HG03442 (cell line): Measurements from ENCODE around the gene ATG9A.
"Not testable (repeated sequence)": the region's sequence is repeated elsewhere in the genome, so short reads cannot be mapped to it uniquely, and the experiment has no call there.

ENCODE experiments used
- ATAC-seq: cut with Tn5 transposase; IDR thresholded peaks from one replicate; pipeline ENCODE4 v1.9.1; 2021; ENCODE audit warnings: mild to moderate bottlenecking, moderate library complexity; ENCODE audit not compliant: unreplicated experiment

ATG9A gene, protein sequence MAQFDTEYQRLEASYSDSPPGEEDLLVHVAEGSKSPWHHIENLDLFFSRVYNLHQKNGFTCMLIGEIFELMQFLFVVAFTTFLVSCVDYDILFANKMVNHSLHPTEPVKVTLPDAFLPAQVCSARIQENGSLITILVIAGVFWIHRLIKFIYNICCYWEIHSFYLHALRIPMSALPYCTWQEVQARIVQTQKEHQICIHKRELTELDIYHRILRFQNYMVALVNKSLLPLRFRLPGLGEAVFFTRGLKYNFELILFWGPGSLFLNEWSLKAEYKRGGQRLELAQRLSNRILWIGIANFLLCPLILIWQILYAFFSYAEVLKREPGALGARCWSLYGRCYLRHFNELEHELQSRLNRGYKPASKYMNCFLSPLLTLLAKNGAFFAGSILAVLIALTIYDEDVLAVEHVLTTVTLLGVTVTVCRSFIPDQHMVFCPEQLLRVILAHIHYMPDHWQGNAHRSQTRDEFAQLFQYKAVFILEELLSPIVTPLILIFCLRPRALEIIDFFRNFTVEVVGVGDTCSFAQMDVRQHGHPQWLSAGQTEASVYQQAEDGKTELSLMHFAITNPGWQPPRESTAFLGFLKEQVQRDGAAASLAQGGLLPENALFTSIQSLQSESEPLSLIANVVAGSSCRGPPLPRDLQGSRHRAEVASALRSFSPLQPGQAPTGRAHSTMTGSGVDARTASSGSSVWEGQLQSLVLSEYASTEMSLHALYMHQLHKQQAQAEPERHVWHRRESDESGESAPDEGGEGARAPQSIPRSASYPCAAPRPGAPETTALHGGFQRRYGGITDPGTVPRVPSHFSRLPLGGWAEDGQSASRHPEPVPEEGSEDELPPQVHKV

DNA sequence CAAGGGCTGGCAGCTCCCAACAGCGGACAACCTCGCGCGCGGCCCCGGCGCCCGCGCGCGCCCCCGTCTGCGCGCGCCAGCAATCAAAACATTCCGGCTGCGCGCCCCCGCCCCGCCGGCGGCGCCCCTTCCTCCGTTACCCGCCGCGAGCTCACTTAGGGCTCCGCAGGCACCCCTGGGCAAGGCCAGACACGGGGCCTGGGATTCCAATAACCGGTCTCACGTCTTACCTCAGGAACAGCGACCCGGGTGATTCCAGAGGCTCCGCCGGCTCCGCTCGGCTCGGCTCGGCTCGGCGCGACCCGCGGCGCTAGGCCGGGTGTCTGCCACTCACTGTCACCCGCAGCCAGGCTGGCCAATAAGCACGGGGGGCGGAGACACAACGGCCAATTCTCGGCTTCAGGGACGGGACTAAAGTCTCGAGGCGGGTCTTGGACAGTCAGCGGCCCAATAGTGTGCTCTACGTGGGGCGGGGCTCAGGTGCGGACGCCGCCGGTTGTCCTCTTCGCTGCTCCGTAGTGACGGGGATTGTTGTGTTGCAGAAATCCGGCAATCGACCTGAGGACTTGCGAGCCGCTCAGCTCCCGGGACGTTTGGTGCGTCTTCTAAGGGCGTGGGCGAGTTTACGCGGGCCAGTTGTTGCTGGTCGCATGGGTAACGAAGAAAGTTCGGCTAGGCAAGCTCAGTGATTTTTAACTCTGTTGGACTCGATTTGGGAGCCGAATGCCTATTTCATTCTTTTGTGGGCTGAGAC lies at the start of gene ATG9A, which contains the start of gene ANKZF1:
Gene ATG9A, minus strand, starts transcription at position 332 of the 754 bp plus-strand sequence. CDS start 1,612 bp downstream, outside the sequence.
Gene ANKZF1, plus strand, starts transcription at position 502 of the 754 bp plus-strand sequence. CDS start 452 bp downstream, outside the sequence.
- ATAC-seq = peak; percentile 95

DNA sequence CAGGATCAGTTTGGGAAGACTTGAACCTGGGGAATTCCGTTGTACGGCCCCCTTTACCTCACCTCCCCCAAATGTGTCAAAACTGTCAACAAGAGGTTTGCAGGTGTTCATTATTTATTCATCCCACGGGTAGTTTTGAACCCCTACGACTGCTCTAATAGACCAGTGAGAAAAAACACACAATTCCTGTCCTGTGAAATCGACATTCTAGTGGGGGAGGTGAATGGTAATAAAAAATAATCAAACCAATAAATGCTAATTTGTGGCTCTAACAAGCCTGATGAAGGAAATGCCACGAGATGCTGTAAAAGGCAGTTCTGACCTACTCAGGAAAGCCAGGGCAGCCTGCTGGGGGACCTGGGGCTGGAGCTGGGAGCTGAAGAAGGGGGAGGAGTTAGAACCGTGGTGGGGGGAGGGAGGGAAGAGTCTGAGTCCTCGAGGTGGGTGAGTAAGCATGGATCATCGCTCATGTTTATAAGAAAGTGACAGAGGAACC lies 49.3 kb upstream of the ATG9A start:
- no peak for ATAC-seq

DNA sequence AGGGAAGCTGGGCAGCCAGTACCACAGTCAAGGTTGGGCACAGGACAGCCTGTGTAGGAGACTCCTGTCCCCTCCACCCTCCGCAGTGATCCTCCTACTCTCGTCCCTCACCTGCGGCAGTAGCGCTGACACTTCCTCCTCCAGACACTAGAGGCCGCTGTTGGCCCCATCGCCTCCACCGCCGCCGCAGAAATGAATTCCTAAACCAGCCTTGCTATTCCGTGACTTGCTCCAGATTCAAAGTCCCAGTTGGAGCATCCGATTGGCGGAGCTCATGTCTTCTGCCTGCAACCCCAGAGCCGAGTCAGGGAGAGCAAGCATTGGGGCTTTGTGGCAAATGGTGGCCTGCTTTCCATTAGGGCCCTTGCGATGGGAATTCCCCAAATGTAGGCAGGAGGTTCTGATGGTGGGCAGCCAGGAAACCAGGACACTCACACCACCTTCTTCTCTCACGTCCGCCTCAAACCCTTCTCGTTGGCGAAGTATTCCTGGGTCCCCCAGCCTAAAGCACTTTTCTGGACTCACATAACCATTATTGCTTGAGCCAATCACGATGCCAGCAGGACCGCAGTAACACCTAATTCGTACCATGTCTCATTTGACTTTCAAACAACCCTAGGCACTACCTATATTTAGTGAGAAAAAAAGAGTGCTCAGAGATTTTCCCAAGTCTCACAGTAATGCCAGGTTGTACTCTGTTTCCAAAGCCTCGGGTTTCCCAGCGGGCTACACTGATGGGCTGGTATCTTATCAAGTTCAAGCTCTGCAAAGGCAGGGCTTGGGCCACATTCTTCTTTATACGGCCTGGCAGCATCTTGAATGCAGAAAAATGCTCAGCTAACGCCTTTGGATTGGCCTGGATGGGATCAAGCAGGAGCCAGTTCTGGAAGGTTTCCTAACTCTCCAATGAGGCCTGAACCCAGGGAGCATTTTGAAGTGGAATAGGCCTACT lies 48.5 kb upstream of the ATG9A start:
- peak; percentile 24 for ATAC-seq

DNA sequence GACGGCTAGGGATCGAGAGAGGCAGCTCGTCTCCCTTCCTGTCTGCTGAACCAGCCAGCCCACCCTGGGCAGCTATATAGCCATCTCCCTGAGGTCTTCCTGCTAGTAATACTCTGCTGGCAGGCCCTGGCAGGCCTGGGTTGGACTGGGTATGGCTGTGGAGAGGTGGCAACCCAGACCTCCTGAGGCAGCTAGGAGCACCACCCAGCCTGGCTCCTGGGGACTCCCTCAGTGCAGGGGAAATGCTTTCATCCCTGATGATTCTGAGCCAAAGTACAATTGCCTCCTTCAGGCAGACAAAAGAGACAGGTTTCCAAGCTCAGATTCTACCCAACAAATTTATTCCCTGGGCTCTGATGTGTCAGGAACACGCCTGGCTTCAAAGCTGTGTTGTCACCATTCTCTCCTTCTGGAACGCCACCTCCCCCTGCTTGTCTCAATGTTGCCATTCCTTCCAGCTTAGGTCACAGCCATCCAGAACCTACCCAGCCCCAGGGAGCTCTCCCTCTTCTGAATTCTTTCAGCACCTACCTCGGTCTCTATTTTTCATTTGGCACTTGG lies 45.0 kb upstream of the ATG9A start:
- no peak for ATAC-seq

DNA sequence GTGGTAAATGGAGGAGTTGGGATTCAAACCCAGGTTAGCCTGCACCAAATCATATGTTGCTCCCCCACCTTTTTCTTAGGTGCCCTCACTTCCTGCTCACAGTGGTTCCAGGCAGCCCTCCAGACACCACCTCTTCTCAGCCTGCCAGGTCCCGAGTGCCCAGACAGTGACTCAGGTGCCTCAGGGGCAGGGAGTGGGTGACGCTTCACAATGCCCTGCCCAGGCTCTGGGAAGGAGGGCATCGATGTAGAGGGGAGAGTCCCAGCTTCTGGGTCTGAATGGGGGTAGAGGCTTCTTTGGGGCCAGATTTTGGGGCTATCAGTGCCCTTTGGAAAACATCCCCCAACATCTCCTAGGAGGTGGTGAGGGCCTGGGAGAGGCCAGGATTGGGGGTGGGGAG lies 44.5 kb upstream of the ATG9A start:
- no peak for ATAC-seq

DNA sequence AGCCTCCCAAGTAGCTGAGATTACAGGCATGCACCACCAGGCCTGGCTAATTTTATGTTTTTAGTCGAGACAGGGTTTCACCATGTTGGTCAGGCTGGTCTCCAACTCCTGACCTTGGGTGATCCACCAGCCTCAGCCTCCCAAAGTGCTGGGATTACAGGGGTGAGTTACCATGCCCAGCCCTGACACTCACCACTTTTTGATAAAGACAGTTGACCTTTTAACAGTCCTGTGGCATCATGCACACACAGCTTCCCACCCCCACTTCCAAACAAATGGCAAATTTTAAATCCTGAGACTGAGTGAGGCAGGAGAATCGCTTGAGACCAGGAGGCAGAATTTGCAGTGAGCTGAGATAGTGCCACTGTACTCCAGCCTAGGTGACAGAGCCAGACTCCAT lies 43.6 kb upstream of the ATG9A start:
- ATAC-seq = no peak

DNA sequence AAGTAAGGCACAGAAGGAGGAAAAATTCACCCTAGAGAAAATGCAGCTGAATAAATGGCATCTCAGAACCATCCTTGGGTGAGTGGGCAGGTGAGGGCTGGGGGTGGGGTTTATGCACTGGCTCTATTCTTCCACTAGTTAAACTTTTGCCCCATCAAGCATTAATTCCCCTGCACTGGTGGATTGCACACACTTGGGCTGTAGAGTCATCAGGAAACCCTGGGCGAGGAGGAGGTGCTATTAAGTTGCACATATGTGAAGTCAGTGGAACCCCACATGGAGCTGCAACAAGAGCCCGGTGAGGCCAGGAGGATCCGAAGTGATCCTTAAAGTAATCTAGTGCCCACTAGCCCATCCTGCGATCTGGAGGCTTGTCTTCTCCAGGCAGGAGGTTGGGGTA lies 42.9 kb upstream of the ATG9A start:
- no peak for ATAC-seq

DNA sequence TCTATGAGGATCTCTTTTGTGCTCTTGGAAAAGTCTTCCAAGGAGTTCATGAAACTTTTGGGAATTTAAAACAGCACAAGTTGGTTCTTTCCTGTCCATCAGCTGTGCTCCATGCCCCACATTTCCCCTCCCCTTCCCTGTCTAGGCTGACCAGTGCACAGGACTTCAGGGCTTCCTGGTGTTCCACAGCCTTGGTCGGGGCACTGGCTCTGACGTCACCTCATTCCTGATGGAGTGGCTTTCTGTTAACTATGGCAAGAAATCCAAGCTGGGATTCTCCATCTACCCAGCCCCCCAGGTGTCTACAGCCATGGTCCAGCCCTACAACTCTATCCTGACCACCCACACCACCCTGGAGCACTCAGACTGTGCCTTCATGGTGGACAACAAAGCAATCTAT lies 41.6 kb upstream of the ATG9A start:
- no peak for ATAC-seq

DNA sequence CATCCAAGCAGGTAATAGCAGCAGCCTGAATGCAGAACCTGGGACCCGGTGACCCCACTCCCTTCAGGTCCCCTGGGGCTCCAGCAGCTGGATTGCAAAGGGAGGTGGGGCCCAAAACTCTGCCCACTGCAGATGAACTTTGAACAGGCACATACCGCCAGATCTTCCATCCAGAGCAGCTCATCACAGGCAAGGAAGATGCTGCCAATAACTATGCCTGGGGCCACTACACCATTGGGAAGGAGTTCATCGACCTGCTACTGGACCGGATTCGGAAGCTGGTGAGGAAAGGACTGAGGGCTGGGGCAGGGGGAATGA lies 40.6 kb upstream of the ATG9A start:
- ATAC-seq = no peak

DNA sequence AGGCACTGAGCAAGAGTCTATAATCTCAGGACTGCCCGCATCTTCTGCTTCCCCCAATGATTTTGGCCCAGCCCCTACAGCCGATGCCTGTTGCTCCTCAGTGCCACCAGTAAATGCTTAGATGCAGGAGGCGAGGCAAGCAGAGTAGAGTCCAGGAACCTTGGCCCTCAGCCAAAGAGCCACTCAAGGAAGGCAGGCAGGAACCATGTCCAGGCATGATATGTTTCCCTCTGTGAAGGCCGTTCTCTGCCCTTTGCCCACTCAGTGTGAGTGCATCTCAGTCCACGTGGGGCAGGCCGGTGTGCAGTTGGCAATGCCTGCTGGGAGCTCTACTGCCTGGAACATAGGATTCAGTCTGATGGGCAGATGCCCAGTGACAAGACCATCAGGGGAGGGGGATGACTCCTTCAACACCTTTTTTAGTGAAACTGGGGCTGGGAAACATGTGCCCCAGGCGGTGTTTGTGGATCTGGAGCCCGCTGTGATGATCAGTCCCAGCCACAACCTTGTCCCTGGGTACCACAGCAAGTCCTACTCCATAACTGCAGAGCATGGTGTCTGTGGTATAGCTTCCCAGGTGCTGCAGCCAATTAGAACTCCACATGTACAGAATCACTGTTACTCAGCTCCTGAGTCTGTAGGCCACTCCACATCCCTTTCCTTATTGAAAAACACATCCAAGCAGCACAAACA lies 40.1 kb upstream of the ATG9A start:
- no peak for ATAC-seq

DNA sequence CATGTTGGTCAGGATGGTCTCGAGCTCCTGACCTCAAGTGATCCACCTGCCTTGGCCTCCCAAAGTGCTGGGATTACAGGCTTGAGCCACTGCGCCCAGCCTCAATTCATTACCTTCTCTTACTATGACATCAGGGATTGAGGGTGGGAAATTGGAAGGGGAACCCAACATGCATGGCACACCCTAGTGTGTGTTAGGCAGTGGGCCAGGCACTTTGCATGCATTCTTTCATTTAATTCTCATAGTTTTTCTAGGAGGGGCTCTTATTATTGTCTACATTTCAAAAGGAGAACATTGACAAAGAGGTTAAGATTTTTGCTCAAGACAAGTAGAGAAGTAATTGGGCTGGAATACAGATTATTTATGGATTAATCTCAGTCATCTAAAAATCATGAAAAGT lies 38.9 kb upstream of the ATG9A start:
- ATAC-seq = no peak

DNA sequence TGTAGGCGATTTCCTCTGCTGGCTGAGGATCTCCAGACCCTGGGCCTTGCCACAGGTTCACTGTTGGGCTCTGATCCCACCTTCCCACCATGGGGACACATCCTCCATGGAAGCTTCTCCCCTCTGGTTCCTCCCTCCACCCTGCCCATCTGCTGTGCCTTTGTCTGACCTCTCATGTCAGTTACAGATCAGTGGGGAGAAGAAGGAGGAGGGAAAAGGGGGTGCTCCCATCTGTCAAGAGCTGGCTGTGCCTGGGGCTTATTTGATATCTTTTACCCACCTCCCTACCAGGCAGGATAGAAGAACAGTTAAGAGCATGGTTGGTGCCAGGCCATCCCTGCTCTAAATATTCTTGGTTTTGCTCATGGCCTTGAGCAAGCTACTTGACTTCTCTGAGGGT lies 37.5 kb upstream of the ATG9A start:
- no peak for ATAC-seq

DNA sequence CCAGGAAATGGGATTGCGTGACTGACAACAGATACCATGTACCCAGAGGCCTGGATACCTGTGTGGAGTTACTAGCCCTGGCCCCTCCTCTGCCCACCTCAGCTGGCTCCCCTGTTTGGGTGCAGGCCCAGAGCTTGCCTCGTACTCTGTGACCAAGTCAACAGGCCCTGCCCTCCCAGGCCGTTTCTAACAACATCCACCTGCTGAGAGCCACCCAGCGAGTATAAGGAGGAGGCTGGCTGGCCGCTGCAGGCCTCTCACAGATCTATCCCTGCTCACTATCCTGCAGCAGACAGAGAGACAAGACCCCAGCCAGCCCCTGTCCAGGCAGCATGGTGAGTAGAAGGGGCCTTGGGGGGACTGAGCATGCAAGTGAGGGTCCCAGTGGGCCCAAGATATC lies 36.8 kb upstream of the ATG9A start:
- ATAC-seq = no peak

DNA sequence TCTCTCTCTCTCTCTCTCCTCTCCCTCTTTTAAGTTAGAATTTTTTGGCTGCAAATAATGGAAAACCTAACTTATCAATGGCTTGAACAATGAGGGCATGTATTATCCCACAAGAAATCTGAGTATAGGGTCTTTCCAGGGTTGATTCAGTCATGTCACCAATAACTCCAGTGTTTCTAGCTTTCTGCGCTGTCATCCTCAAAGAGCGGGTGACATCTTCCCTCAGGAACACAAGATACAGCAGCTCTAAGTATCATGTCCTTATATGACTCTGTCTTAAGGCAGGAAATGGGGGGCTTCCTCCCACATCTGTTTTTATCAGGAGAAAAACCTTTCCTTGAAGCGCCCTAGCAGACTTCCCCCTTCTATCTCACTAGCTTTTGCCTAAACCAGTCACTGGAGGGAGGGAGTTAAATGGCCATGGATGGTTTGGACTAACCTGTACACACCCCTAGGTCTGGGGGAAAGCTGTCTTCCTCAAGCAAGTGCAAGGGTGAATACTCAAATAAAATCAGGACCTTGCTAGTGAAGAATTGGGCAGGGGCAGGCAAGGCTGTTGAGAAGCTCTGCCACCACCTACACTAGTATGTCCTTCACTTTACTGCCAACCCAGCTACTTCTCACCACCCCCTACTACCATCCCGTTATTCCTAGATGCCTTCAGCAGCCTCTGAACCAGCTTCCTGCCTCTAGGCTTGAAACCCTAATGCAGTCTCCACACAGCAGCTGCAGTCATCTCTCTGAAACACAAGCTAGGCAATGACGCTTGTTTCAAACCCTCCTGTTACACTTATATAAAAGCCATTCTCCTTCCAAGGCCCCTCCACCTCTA lies 31.8 kb upstream of the ATG9A start:
- no peak for ATAC-seq

DNA sequence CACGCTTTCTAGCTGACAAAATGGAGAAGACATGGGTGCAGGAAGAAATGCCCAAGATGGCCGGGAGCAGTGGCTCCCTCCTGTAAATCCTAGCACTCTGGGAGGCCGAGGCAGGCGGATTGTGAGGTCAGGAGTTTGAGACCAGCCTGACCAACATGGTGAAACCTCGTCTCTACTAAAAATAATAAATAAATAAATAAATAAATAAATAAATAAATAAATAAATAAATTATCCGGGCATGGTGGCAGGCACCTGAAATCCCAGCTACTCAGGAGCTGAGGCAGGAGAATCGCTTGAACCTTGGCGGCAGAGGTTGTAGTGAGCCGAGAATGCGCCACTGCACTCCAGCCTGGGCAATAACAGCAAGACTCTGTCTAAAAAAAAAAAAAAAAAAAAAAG lies 29.5 kb upstream of the ATG9A start:
- ATAC-seq = not testable (repeated sequence)

DNA sequence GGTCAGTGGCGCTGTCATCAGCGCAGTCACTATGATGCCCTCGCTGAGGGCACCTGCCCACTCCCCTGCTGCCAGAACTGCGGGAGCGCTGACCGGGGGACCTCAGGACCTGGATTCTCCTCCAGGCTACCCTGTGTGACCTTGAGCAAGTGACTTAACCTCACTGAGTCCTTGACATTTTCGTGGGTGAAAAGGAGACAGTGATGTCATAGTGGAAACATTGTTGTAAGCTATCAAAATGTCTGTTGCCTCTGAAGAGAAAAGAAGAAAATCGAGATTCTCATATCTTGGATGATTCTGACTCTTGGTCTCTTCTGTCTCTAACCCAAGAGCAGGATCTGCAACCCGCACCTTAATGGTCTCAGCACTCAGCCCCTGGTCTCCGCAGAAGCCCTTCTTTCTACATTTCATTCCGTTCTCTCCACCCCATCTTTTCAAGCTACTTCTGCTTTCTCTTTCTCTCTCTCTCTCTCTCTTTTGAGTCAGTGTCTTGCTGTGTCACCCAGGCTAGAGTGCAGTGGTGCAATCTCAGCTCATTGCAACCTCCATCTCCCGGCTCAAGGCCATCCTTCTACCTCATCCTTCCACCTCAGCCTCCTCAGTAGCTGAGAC lies 25.3 kb upstream of the ATG9A start:
- ATAC-seq = peak; percentile 21

DNA sequence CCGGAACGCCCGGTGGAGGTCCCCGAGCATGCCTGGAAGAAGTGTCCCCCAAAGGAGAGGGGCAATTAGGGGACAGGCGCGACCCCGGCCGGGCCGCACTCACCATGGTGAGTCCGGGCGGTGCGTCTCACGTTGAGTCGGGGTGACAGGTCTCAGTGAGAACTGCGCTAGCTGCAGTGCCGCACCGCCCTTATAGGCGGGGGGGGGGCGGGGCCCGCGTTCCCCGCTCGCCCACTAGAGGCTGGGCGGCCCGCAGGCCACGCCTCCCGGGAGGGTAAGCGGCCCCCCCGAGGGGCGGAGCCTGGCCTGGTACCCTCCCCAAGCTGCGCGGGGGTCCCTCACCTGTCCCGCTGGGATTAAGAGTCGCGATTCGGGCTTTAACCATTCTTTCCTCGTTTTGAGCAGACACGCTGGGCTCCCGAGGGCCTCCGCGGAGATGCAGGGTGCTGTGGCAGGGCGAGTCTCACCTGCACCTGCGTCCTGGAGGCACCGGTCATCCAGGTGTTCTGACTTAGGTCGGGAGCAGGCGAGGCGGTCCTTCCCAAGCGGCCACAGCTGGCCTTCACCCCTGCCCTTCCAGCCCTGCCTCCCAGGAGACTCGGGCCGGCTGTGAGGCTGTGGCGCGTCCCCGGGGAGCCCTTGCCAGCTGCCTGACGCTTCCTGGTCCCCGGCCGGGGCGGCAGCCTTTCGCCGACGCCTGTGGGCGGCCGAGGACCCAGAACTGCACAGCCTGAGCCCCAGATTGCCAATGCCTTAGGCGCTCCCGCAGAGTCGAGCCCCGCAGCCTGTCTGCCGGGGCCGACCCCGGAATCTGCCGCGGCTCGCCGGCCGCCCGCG lies 24.5 kb upstream of the ATG9A start, which contains the start of gene TUBA4A:
Gene TUBA4A, minus strand, starts transcription at position 166 of the 837 bp plus-strand sequence. Its CDS starts 60 bp downstream, at position 106.
- ATAC-seq = peak; percentile 52
